Vagina (tissue), 2 donors: ENCODE measurements around the gene SYF2.

Experiments
- POLR2AphosphoS5 ChIP-seq, 2 donors: sonication (generic); formaldehyde crosslinking; IDR thresholded peaks; one replicate each; pipeline ENCODE4 v1.9.0; 2017; ENCODE audit warnings: antibody characterized with exemption in 2 of 2, mild to moderate bottlenecking in 2 of 2, low read depth in 1 of 2; ENCODE audit not compliant: insufficient read depth in 1 of 2
- TF ChIP-seq, protein P1 (sequence below), 3 experiments: fragments of 450-650 bp in 2 of 3; fragments of 200-600 bp in 1 of 3; sonication (generic) in 1 of 3; IDR thresholded peaks; one replicate each; pipeline ENCODE4 v1.5.1; 2017 to 2019; ENCODE audit warnings: antibody characterized with exemption in 3 of 3, mild to moderate bottlenecking in 2 of 3, moderate library complexity in 2 of 3

DNA sequence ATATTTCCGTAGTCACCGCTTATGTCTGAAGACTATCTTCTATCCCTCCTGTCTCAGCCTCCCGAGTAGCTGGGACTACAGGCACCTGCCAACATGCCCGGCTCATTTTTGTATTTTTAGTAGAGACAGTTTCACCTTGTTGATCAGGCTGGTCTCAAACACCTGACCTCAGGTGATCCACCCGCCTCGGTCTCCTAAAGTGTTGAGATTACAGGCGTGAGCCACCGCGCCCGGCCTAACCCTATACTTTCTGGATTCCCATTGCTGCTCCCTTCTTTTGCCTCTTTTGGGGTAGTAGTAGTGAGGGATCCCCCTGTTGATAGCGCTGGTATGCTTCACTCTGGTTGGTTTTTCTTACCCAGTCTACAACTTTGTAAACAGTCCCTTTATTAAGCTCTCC lies 5.7 kb upstream of the SYF2 start:
- TF ChIP-seq, protein P1, sequence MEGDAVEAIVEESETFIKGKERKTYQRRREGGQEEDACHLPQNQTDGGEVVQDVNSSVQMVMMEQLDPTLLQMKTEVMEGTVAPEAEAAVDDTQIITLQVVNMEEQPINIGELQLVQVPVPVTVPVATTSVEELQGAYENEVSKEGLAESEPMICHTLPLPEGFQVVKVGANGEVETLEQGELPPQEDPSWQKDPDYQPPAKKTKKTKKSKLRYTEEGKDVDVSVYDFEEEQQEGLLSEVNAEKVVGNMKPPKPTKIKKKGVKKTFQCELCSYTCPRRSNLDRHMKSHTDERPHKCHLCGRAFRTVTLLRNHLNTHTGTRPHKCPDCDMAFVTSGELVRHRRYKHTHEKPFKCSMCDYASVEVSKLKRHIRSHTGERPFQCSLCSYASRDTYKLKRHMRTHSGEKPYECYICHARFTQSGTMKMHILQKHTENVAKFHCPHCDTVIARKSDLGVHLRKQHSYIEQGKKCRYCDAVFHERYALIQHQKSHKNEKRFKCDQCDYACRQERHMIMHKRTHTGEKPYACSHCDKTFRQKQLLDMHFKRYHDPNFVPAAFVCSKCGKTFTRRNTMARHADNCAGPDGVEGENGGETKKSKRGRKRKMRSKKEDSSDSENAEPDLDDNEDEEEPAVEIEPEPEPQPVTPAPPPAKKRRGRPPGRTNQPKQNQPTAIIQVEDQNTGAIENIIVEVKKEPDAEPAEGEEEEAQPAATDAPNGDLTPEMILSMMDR (IDR thresholded peaks at IDR 0.05) = no peak
- TF ChIP-seq POLR2AphosphoS5 (IDR thresholded peaks at IDR 0.05; ENCODE audit: insufficient read depth in 1 of 2, low read depth in 1 of 2) = no peak
